Measurements from ENCODE around the gene CCDC77.

Gene CCDC77

DNA sequence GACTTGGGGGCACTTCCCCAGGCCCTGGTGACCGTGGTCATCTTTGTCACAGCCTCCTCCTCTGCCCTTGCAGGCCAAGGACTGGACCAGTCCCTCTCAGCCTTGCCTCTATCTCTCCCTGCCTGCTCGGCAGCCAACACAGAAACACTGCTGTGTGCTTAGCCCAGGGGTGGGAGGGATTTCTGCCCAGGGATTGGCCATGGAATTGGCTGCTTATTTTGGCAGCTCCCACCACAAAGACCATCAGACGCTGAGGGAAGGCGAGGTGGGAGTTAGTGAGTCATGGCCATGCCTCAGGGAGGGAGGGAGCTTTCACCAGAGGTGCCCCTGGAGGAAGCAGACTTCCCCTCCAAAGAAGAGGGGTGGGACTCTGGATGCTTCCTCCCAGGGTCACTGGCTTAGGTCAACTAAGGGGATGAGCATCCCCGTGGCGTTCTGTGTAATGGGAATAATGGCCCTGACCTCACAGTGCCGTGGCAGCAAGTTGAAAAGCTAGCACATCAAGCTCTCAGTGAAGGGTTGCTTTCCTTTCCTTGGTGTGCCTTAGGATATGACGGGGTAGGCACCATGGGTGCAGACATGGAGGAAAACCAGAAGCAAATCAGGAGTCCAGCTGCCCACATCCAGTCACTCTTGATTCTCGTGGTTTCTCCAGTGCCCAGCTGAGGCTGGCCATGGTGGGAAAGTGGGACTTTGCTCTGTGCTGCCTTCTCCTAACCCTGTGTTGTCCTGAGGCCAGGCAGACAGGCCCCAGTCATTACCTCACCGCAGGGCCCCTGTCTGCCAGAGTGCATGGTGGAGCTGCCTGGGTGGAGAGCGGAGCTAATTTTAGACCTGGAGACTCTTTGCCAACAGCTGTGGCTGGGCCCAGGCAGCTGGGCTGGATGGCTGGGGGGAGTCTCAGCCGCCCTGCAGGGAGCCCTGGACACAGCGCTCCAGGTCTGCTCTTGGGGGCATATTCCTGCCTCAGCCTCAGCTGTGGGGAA, 79.7 kb downstream of the CCDC77 start:
- DNase-seq (ENCODE audit: low read depth), result peak; percentile 56

DNA sequence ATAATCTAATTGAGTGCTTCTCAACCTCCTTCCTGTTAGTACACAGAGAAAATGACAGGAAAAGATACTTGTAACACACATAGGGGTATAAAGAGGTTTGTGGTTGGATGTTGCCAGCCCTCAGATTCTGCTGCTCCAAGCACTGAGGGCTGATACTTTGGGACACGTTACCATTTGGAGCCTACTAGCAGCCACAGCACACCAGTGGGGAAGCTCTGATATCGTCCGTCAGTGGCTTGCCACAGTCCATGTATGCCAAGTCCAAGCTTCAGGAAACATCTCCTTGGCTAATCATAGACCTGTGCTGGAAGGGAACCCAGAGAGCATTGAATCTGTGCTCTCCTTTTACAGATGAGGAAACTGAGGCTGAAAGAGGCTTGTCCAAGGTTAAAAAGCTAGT, 80.6 kb downstream of the CCDC77 start:
- no peak for DNase-seq (ENCODE audit: low read depth)

DNA sequence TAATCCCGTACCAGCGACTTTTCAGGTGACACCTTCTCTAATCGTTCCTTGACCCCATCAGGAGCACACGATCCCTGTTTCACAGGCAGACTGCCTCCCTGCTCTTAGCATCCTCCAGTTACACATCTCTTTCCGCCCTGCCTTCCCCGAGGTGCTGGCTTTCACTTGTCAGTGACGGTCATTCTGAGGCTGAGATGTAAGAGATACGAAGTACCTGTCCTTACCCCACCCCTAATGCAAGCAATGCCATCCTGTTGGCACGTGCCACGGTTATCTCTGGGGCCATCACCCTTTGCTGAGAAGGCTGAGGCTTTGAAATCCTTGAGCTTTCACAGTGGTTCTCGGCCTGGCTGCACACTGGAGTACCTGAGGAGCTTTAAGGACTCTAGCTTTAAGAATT, 82.7 kb downstream of the CCDC77 start:
- DNase-seq (ENCODE audit: low read depth), result no peak

DNA sequence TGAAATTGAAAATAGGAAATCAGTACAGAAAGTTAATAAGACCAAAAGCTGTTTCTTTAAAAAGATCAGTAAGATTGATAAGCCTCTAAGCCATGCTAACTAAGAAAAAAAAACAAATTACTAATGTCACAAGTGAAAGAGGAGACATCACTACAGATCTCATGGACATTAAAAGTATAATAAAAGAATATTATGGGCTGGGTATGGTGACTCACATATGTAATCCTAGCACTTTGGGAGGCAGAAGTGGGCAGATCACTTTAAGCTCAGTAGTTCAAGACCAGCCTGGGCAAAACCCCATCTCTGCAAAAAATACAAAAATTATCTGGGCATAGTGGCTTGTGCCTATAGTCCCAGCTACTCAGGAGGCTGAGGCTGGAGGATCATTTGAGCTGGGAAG, 88.8 kb downstream of the CCDC77 start:
- no peak for DNase-seq (ENCODE audit: low read depth)

Measured in stromal cell of bone marrow (primary cell).